CD4-positive, CD25-positive, alpha-beta regulatory T cell (primary cell): ENCODE data around the gene ASL. TPM values are rescaled to one million over a fixed set of nuclear protein-coding genes. Genes with fewer than 3 reads are reported as not detected.
"Not testable (repeated sequence)": the region's sequence is repeated elsewhere in the genome, so short reads cannot be mapped to it uniquely, and the experiment has no call there.

Experiments used
- ATAC-seq, 2 donors: fragments of 150-1000 bp; cut with Tn5 transposase; one replicate each; pipeline ENCODE4 v1.10.0; 2021; ENCODE audit warnings: low read depth in 2 of 2, moderate number of reproducible peaks in 2 of 2, moderate library complexity in 1 of 2
- DNase-seq, 3 donors: peaks; one replicate each; pipeline versions ENCODE4 v3.0.0 to v3.0.0-alpha.2; 2012 to 2022; ENCODE audit warnings: mixed read lengths in 1 of 3
- H3K27ac ChIP-seq: one replicate; pipeline ENCODE4 v1.7.0; 2013; ENCODE audit warnings: mild to moderate bottlenecking, low read length; ENCODE audit not compliant: insufficient read depth, poor library complexity, severe bottlenecking
- H3K27me3 ChIP-seq: one replicate; pipeline ENCODE4 v1.7.0; 2013; ENCODE audit warnings: low read length; ENCODE audit not compliant: control insufficient read depth, insufficient read depth
- H3K36me3 ChIP-seq: one replicate; pipeline ENCODE4 v1.7.0; 2013; ENCODE audit warnings: mild to moderate bottlenecking, low read length, moderate library complexity; ENCODE audit not compliant: control insufficient read depth, insufficient read depth
- H3K4me1 ChIP-seq: 2 replicates; pipeline ENCODE4 v1.7.0; 2013; ENCODE audit warnings: mild to moderate bottlenecking, low read length; ENCODE audit not compliant: insufficient read depth, control insufficient read depth, poor library complexity, severe bottlenecking
- H3K4me3 ChIP-seq: one replicate; pipeline ENCODE4 v1.7.0; 2013; ENCODE audit warnings: low read depth, mild to moderate bottlenecking, low read length, moderate library complexity
- H3K9me3 ChIP-seq, 2 experiments: 1 replicate in 1 of 2; 2 replicates in 1 of 2; pipeline ENCODE4 v1.7.0; 2013; ENCODE audit warnings: low read length in 2 of 2, mild to moderate bottlenecking in 1 of 2, moderate library complexity in 1 of 2; ENCODE audit not compliant: control insufficient read depth in 2 of 2
- H3K27ac Mint-ChIP-seq, 3 donors: one replicate each; pipeline ENCODE4 v1.8.0; 2020 to 2022; ENCODE audit warnings: mild to moderate bottlenecking in 3 of 3, mixed read lengths in 3 of 3, moderate library complexity in 2 of 3
- H3K27me3 Mint-ChIP-seq: one replicate; pipeline ENCODE4 v1.8.0; 2022; ENCODE audit warnings: mild to moderate bottlenecking, mixed read lengths
- H3K36me3 Mint-ChIP-seq: one replicate; pipeline ENCODE4 v1.8.0; 2020; ENCODE audit warnings: mixed read lengths
- H3K4me1 Mint-ChIP-seq, 4 donors: one replicate each; pipeline ENCODE4 v1.8.0; 2020 to 2022; ENCODE audit warnings: mixed read lengths in 4 of 4, mild to moderate bottlenecking in 1 of 4
- H3K4me3 Mint-ChIP-seq, 4 donors: one replicate each; pipeline ENCODE4 v1.8.0; 2020 to 2022; ENCODE audit warnings: mild to moderate bottlenecking in 4 of 4, mixed read lengths in 4 of 4, moderate library complexity in 3 of 4
- H3K9me3 Mint-ChIP-seq, 7 donors: one replicate each; pipeline ENCODE4 v1.8.0; 2020 to 2022; ENCODE audit warnings: mixed read lengths in 7 of 7, mild to moderate bottlenecking in 3 of 7, moderate library complexity in 2 of 7
- polyA plus RNA-seq, 4 donors: library from polyadenylated mRNA; unstranded; fragments of 300-500 nt; fragmentation: Illumina TruSeq; gene quantifications; one replicate each; pipeline ENCODE4 v1.2.3, GENCODE V29; 2021
- total RNA-seq: library from RNA; stranded (reverse); gene quantifications from one replicate; pipeline ENCODE4 v1.2.3, GENCODE V29; 2022

Gene ASL
- total and polyA plus RNA-seq, 5 donors from 2014 or later, result 9.2 to 16.6 (median 14.7) TPM

GRCh38 chr7:66099551-66100407 is 24.2 kb downstream of the ASL start:
- H3K27me3 ChIP-seq, result no peaks in the 10 kb centered on the region
- H3K4me1 ChIP-seq, result peaks cover 15% of the 10 kb centered on the region
- H3K27ac ChIP-seq, result peak overlapping the region; percentile 72
- no peaks in the 10 kb centered on the region for H3K9me3 Mint-ChIP-seq
- H3K27ac Mint-ChIP-seq, result peak overlapping the region; percentile 91 to 95 (median 94)
- peak overlapping the region; percentile 74 for H3K4me3 ChIP-seq
- H3K36me3 Mint-ChIP-seq, result no peaks in the 10 kb centered on the region
- no peaks in the 10 kb centered on the region for H3K27me3 Mint-ChIP-seq
- H3K4me1 Mint-ChIP-seq, result peaks cover 0 to 11% (median 6%) of the 10 kb centered on the region in 4 donors
- H3K9me3 ChIP-seq, result no peaks in the 10 kb centered on the region
- H3K4me3 Mint-ChIP-seq, result peak overlapping the region; percentile 87 to 95 (median 91)
- no peaks in the 10 kb centered on the region for H3K36me3 ChIP-seq
- DNase-seq (peak; percentile 8 to 64 (median 23)), ATAC-seq (peak; percentile 72 to 76)

DNA sequence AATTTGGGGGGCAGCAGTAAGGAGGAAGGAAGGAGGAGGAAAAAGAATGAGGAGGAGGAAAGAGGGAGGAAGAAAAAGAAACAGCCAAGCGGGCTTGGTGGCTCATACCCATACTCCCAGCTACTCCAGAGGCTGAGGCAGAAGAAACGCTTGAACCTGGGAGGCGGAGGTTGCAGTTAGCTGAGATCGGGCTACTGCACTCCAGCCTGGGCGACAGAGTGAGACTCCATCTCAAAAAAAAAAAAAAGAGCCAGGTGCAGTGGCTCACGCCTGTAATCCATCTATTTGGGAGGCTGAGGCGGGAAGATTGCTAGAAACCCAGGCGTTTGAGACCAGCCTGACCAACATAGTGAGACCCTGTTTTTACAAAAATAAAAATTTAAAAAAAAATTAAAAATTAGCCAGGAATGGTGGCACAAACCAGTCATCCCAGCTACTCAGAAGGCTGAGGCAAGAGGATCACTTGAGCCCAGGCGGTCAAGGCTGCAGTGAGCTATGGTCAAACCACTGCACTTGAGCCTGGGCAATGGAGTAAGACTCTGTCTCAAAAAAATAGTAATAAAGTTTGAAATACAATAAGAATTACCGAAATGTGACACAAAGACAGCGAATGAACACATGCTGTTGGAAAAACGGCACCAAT is 24.9 kb downstream of the ASL start:
- Mint-ChIP-seq H3K36me3 (peaks cover 3% of the 10 kb centered on the region), H3K4me1 (peaks cover 0 to 13% (median 8%) of the 10 kb centered on the region in 4 donors), H3K27ac (peak overlapping the region; percentile 91 to 95 (median 94)), H3K9me3 (no peaks in the 10 kb centered on the region), H3K27me3 (no peaks in the 10 kb centered on the region), H3K4me3 (peak overlapping the region; percentile 87 to 95 (median 91))
- Histone ChIP-seq H3K4me3 (peak overlapping the region; percentile 74), H3K27ac (peak overlapping the region; percentile 72), H3K4me1 (peaks cover 15% of the 10 kb centered on the region), H3K9me3 (no peaks in the 10 kb centered on the region), H3K27me3 (no peaks in the 10 kb centered on the region), H3K36me3 (no peaks in the 10 kb centered on the region)
- no peak for DNase-seq
- no peak for ATAC-seq

DNA sequence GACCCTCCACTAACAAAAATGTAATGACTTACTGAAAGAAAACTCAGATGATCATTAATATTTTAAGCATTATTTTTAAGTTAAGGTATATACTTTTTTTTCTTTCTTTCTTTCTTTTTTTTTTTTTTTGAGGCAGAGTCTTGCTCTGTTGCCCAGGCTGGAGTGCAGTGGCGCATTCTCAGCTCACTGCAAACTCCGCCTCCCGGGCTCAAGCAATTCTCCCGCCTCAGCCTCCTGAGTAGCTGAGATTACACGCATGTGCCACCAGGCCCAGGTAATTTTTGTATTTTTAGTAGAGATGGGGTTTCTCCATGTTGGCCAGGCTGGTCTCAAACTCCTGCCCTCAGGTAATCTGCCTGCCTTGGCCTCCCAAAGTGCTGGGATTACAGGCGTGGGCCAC is 26.5 kb downstream of the ASL start:
- Mint-ChIP-seq H3K4me1 (peaks cover 0 to 13% (median 8%) of the 10 kb centered on the region in 4 donors), H3K27ac (peak overlapping the region in 1 of 3 donors; percentile 66)
- ATAC-seq, H3K27me3 Mint-ChIP-seq, H3K36me3 Mint-ChIP-seq, H3K9me3 ChIP-seq, H3K27ac ChIP-seq, DNase-seq, H3K4me3 ChIP-seq, H3K27me3 ChIP-seq, H3K4me3 Mint-ChIP-seq, H3K9me3 Mint-ChIP-seq, H3K36me3 ChIP-seq: not testable (repeated sequence)
- H3K4me1 ChIP-seq, result peaks cover 15% of the 10 kb centered on the region

GRCh38 chr7:66103994-66104393 is 28.4 kb downstream of the ASL start:
- H3K27me3 ChIP-seq, H3K36me3 ChIP-seq, H3K36me3 Mint-ChIP-seq, DNase-seq, ATAC-seq, H3K4me3 ChIP-seq, H3K9me3 ChIP-seq, H3K27ac ChIP-seq, H3K9me3 Mint-ChIP-seq, H3K4me3 Mint-ChIP-seq, H3K27me3 Mint-ChIP-seq: not testable (repeated sequence)
- Mint-ChIP-seq H3K4me1 (peaks cover 0 to 13% (median 8%) of the 10 kb centered on the region in 4 donors), H3K27ac (peak overlapping the region in 1 of 3 donors; percentile 10)
- H3K4me1 ChIP-seq, result peaks cover 15% of the 10 kb centered on the region

- no peak overlapping the region for H3K27ac Mint-ChIP-seq
- no peak overlapping the region for H3K4me3 Mint-ChIP-seq
- Histone ChIP-seq H3K27ac (no peak overlapping the region), H3K4me3 (no peak overlapping the region), H3K27me3 (no peaks in the 10 kb centered on the region), H3K9me3 (no peaks in the 10 kb centered on the region), H3K4me1 (peaks cover 7% of the 10 kb centered on the region), H3K36me3 (no peaks in the 10 kb centered on the region)
- no peak for DNase-seq
- ATAC-seq, result no peak
- H3K4me1 Mint-ChIP-seq, result peaks cover 0 to 4% (median 1%) of the 10 kb centered on the region in 4 donors
- H3K36me3 Mint-ChIP-seq, result peaks cover 3% of the 10 kb centered on the region
- H3K27me3 Mint-ChIP-seq, result no peaks in the 10 kb centered on the region
- H3K9me3 Mint-ChIP-seq, result no peaks in the 10 kb centered on the region
These were observed 29.7 kb downstream of the ASL start for GRCh38 chr7:66105263-66105748.

- not testable (repeated sequence) for H3K9me3 ChIP-seq, ATAC-seq, H3K27me3 Mint-ChIP-seq, H3K4me1 ChIP-seq, H3K4me1 Mint-ChIP-seq, H3K36me3 ChIP-seq, H3K36me3 Mint-ChIP-seq, DNase-seq, H3K27me3 ChIP-seq, H3K4me3 Mint-ChIP-seq, H3K4me3 ChIP-seq, H3K27ac ChIP-seq, H3K27ac Mint-ChIP-seq, H3K9me3 Mint-ChIP-seq
These were observed 32.8 kb downstream of the ASL start for GRCh38 chr7:66108410-66108809.

GRCh38 chr7:66110856-66111255 is 35.2 kb downstream of the ASL start:
- H3K36me3 Mint-ChIP-seq, result peaks cover 3% of the 10 kb centered on the region
- no peaks in the 10 kb centered on the region for H3K9me3 Mint-ChIP-seq
- no peak overlapping the region for H3K4me3 Mint-ChIP-seq
- H3K4me1 ChIP-seq, result peaks cover 15% of the 10 kb centered on the region
- H3K27ac ChIP-seq, result no peak overlapping the region
- H3K4me3 ChIP-seq, result no peak overlapping the region
- H3K9me3 ChIP-seq, result no peaks in the 10 kb centered on the region
- no peaks in the 10 kb centered on the region for H3K36me3 ChIP-seq
- no peak overlapping the region for H3K27ac Mint-ChIP-seq
- no peak for DNase-seq
- H3K27me3 Mint-ChIP-seq, result no peaks in the 10 kb centered on the region
- H3K27me3 ChIP-seq, result no peaks in the 10 kb centered on the region
- ATAC-seq, result no peak
- H3K4me1 Mint-ChIP-seq, result peaks cover 7 to 22% (median 11%) of the 10 kb centered on the region in 4 donors
